NCI-H2171 (cell line): ENCODE measurements around the gene RAP1GDS1.
"Not testable (repeated sequence)": the region's sequence is repeated elsewhere in the genome, so short reads cannot be mapped to it uniquely, and the experiment has no call there.

Experiments used
- DNase-seq: peaks from one replicate; lab custom pipeline; 2025; lab: John Stamatoyannopoulos, UW

The RAP1GDS1 gene

GRCh38 chr4:98352940-98353339 lies 91.8 kb downstream of the RAP1GDS1 start:
- DNase-seq, result no peak

DNA sequence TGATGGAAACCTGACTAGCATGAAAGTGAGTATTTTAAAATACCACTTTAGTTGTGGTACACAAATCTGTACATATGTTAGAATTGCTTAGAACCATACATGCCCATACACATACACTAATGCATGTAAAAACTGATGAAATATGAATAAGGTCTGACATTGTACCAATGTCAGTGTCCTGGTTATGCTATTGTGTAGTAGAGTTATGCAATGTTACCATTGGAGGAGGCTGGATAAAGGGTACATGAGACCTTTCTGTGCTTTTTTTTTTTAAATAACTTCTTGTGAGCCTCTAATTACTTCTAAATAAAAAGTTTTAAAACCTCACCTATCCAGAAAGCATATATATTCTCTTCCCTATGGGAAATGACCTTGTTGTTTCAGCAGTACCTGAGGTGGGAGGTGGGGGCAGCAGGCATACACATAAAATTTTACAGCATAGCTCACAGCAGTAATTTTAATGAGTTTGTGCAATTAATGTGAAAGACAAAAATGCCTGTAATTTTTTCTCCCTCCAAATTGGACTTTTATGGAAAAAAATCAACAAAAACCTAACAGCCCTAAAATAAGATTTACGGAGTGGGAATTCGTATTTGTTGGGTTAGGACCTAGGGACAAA lies 97.6 kb downstream of the RAP1GDS1 start:
- DNase-seq, result no peak

GRCh38 chr4:98359646-98360045 lies 98.5 kb downstream of the RAP1GDS1 start:
- no peak for DNase-seq

GRCh38 chr4:98363431-98363830 lies 102.2 kb downstream of the RAP1GDS1 start:
- DNase-seq, result no peak

GRCh38 chr4:98366275-98366674 lies 105.1 kb downstream of the RAP1GDS1 start:
- not testable (repeated sequence) for DNase-seq

DNA sequence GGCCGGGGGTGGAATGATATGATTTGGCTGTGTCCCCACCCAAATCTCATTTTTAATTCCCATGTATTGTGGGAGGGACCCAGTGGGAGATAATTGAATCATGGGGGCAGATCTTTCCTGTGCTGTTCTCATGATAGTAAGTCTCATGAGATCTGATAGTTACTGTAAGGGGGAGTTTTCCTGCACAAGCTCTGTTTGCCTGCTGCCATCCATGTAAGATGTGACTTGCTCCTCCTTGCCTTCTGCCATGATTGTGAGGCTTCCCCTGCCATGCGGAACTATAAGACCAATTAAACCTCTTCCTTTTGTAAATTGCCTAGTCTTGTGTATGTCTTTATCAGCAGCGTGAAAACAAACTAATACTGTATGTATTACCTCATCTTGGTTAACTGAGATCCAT lies 106.8 kb downstream of the RAP1GDS1 start:
- not testable (repeated sequence) for DNase-seq

- DNase-seq, result no peak
Measured at GRCh38 chr4:98369322-98369721, 108.1 kb downstream of the RAP1GDS1 start.

GRCh38 chr4:98374643-98375042 lies 113.5 kb downstream of the RAP1GDS1 start:
- no peak for DNase-seq

- DNase-seq, result no peak
Measured at GRCh38 chr4:98377559-98377958, 116.4 kb downstream of the RAP1GDS1 start.

- no peak for DNase-seq
Measured at GRCh38 chr4:98381306-98381705, 120.1 kb downstream of the RAP1GDS1 start.

DNA sequence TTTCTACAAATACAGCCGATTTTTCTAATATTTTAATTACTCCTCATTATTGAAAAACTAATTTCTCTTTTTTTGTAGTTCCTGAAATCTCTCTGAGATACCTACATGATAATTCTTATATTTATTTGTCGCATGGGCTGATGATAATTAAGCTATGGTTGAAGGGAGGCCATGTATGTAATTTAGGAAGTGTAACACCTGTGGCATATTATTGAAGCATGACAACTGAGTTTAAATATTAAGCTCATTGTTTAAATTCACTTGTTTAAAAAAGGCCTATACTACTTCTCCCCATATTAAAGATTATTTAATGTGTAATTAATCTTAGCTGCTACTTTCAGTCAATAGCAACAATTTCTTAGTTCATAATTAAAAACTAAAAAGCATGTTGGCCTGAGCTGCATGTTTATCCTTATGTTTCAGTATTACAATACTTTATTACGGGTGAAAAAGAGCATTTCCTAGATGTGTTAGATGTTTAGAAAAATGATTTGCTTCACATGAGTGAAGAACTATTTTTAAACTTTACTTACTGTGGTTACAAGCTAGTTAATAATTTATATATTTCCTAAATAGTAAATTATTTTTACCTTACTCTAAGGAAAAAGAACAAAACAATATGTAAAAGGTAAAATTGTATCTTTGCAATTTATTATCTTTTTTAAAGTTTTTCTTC lies 122.4 kb downstream of the RAP1GDS1 start:
- no peak for DNase-seq

- no peak for DNase-seq
Measured at GRCh38 chr4:98385831-98386230, 124.6 kb downstream of the RAP1GDS1 start.

GRCh38 chr4:98387345-98388026 lies 126.3 kb downstream of the RAP1GDS1 start:
- no peak for DNase-seq

DNA sequence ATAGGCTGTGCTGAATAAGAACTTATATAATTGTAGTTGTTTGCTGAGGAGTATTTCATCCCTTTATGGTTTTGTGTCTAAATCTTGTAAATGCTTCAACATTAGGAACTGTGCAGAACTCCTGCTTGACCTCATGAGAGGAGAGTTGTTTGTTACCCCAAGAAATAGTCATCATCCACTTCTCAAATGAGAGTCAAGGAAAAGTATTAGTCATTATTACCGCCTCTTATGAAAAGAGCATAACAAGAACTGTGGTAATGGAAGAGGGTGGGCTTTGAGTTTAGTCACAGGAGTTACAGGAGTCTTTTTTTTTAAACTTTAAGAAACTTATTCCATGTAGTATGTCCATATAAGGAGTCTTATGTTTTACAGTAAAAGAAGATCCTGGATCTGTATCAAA lies 132.9 kb downstream of the RAP1GDS1 start:
- DNase-seq, result no peak

- no peak for DNase-seq
Measured at GRCh38 chr4:98399915-98400314, 138.7 kb downstream of the RAP1GDS1 start.

DNA sequence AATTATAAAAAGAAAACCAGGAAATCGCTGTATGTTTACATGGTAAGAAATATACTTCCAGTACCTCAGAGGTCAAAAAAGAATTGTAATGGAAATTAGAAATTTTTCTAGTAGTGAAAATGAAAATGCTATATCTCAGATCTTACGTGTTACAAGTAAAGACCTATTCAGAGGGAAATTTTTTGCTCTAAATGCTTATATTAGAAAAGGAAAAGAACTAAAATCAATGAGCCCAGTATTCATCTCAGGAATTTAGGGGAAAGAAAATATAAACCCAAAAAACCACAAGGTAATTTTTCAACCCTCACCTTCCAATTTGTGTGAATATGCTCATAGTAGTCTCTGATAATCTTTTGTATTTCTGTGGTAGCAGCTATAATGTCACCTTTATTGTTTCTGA lies 145.6 kb downstream of the RAP1GDS1 start:
- DNase-seq, result no peak

GRCh38 chr4:98411731-98412130 lies 150.5 kb downstream of the RAP1GDS1 start:
- DNase-seq, result no peak

DNA sequence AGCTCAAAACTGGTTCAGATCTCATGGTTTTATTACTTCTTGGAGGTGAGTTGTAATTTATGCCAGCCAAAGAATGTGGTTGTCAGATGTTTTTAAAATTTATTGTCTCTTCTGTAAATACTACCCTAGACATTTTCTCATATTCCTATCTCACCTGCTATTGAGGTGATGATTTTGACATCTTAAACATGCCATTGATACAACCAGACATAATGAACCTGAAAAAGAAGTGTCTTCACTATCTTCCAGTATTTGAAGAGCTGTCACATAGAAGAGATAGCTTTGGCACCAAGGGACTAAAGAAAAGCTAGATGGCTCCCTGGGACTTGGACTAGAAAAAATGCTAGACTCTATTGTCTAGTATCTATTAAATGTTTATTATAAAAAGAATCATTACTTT lies 155.7 kb downstream of the RAP1GDS1 start:
- no peak for DNase-seq

GRCh38 chr4:98420151-98420550 lies 159.0 kb downstream of the RAP1GDS1 start:
- not testable (repeated sequence) for DNase-seq

DNA sequence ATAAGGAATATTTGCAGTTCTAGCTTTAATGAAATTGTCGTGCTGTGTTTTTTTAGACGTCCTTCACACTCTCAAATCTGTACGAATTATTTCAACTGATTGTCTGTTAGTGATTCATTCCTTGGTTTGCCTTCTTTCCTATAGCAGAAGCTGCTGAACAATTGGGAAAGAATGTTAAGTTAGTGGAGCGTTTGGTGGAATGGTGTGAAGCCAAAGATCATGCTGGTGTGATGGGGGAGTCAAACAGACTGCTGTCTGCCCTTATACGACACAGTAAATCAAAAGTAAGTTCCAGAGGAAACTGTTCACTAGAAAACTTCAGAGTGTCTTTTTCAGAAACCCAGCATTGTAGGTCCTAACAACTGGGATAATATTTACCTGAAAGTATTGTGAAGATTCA lies 159.9 kb downstream of the RAP1GDS1 start:
- DNase-seq, result no peak

DNA sequence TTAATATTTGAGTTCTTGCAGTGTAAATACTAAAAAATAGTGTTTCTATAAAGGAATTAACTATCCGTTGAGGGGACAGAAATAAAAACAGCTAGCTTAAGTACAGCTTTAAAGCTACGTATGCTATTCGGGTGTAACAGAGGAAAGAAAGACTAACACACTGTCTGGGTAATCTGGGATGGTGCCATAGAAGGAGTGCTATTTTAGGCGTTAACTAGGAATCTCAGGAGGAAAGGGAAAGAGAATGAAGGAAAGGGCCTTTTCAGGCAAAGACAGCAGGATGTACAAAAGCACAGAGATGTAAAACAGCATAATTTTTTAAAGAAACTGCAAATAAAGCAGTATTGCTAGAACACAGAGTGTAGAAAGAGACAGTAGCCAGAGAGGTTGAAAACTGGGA lies 161.8 kb downstream of the RAP1GDS1 start:
- no peak for DNase-seq

DNA sequence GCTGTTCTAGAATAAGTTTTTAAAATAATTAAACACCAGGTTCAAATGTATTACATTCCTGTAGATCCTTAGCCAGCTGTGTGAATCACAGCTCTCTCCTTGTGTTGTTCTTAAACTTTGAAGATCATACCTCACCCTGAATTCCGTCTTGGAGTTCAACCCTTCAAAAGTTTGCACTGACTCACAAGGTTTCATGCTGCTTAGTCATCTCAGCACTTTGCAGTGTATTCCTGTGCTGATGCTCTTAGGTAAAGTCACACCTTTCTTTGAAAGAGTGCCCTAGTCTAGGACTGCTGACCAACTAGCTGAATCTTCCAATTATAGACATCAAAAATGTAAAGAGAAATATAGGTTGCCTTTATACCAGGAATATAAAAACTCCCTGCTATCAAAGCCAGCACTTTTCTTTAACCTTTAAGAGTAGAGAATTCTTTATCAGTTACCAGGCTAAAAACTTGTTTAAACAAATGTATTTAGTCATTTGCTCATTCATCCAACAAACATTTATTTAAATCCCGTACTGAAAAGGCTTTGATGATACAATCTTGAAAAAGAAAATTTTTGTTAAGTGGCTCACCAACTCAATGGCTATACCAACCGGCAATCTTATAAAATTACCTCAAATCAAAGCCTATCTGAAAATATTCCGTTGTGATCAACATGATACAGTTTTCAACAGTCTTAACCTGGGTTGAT lies 169.7 kb downstream of the RAP1GDS1 start:
- no peak for DNase-seq

DNA sequence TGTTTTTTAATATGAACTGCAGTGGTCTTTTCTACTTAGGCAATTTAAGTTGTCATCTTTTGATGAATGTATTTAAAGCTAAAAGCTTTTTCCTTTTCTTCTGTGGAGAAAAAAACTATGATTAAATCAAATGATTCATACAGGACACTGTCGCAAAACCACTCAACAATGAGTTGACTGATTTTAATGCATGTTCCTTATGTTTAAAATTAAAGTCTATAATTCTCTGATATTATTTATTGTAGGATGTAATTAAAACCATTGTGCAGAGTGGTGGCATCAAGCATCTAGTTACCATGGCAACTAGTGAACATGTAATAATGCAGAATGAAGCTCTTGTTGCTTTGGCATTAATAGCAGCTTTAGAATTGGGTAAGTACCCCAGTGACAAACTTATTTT lies 172.5 kb downstream of the RAP1GDS1 start:
- no peak for DNase-seq
